GM12874 (cell line): Measurements from ENCODE around the gene IFNAR1.

Source experiments
- CTCF ChIP-seq: IDR thresholded peaks from 2 replicates; pipeline ENCODE4 v1.5.1; 2011; ENCODE audit warnings: low read depth, mild to moderate bottlenecking, control low read depth, low read length, moderate library complexity; ENCODE audit not compliant: insufficient read depth

Gene IFNAR1

DNA sequence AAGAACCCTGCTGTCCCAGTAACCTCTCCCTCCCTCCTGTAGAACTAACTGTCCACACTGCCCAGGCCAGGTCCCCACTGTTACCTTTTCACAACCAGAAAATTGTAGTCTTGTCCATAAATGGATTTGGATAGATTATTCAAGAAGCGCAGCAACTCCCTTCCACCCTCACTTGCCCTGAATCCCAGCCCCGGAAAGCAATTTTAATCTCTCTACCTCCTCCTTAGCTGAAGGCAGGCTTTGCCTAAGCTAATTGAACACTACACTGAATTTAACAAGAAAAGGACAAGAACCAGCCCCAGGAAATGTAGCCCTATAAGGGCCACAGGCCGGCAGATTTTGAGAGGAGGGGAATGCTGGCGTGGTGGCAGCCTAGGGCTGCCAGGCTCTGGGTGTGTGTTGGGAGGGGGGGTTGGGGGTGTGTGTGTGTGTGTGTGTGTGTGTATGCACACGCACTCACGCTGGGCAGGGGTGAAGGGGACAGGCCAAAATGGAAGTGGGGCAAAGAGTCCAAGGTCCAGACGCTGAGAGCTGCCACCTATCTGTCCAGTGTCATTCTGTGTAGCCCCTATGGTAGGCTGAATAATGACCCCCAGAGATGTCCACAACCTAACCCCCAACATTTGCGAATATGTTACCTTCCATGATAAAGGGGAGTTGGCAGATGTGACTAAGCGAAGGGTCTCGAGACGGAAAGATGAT, 67.7 kb downstream of the IFNAR1 start:
- no peak for TF ChIP-seq CTCF

DNA sequence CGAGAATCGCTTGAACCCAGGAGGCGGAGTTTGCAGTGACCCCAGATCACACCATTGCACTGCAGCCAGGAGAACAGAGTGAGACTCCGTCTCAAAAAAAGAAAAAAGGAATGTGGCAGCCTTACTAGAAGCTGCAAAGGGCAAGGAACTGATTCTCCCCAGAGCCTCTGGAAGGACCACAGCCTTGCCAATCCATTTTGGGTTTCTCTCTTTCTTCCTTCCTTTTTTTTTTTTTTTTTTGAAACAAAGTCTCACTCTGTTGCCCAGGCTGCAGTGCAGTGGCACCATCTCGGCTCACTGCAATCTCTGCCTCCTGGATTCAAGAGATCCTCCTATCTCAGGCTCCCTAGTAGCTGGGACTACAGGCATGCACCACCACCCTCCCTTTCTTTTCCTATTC, 68.6 kb downstream of the IFNAR1 start:
- no peak for TF ChIP-seq CTCF

- TF ChIP-seq CTCF: no peak
These were observed 69.5 kb downstream of the IFNAR1 start for GRCh38 chr21:33394260-33394659.

- TF ChIP-seq CTCF: no peak
These were observed 71.1 kb downstream of the IFNAR1 start for GRCh38 chr21:33395891-33396331.

DNA sequence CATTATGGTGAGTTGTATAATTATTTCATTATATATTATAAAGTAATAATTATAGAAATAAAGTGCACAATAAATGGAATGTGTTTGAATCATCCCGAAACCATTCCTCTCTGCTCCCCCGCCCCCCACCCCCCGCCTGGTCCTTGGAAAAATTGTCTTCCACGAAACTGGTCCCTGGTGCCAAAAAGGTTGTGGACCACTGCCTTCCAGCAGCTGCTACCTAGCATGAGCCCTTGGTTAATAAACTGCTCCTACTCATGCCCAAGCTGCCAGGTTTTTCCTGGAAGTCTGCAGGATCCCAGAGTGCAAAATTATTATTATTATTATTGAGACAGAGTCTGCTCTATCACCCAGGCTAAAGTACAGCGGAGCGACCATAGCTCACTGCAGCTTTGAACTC, 71.7 kb downstream of the IFNAR1 start:
- no peak for TF ChIP-seq CTCF

GRCh38 chr21:33396951-33397350, 72.2 kb downstream of the IFNAR1 start:
- no peak for TF ChIP-seq CTCF

GRCh38 chr21:33397717-33398116, 72.9 kb downstream of the IFNAR1 start:
- TF ChIP-seq CTCF: no peak
